T-helper 9 cell (primary cell): ENCODE results near the gene TMEM255B.
"Not testable (repeated sequence)": the region's sequence is repeated elsewhere in the genome, so short reads cannot be mapped to it uniquely, and the experiment has no call there.

ENCODE experiments used
- DNase-seq: peaks from one replicate; pipeline ENCODE4 v3.0.0-alpha.2; 2020

Gene TMEM255B

DNA sequence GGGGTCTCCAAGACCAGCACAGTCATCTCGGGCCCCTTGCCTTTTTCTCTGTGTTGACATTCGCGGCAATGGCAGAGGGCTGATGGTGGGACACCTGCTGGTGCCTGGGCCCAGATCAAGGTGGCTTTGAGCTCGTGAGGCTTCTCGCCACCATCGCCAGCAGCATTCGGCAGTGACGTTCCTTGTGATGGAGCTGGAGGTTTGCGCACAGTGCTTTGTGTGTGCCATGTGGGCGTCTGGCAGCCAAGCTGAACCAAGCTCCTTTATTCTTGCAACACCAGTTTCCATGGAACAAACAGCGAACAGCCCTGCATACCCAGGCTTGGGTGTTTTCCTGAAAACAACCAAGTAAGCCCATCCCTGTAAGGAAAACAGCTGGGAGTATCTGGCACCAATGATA, 9.1 kb upstream of the TMEM255B start:
- DNase-seq, result no peak

DNA sequence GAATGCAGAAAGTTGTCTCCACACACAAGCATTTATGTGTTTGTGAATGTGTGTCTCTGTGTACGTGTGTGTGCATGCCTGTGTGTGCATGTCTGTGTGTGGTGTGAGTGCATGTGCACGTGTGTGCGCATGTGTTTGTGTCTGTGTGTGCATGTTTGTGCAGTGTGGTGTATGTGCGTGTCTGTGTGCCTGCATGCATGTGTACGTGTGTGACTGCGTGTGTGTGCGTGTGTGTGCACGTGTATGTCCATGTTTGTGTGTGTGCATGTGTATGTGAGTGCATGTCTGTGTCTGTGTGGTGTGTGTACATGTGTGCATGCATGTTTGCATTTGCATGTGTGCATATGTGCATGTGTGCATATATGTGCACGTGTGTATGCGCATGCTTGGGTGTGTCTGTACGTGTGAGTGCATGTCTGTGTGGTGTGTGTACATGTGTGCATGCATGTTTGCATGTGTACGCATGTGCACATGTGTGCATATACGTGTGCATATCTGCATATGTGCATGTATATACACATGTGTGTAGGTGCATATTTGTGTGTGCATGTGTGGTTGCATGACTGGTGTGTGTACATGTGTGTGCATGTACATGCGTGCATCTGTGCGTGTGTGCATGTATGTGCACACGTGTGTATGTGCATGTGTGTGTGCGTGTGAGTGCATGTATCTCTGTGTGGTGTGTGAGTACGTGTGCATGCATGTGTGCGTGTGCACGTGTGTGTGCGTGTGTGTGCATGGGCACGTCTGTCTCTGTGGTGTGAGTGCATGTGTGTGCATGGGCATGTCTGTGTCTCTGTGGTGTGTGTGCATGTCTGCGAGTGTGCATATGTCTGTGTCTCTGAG, 8.2 kb upstream of the TMEM255B start:
- DNase-seq, result no peak

DNA sequence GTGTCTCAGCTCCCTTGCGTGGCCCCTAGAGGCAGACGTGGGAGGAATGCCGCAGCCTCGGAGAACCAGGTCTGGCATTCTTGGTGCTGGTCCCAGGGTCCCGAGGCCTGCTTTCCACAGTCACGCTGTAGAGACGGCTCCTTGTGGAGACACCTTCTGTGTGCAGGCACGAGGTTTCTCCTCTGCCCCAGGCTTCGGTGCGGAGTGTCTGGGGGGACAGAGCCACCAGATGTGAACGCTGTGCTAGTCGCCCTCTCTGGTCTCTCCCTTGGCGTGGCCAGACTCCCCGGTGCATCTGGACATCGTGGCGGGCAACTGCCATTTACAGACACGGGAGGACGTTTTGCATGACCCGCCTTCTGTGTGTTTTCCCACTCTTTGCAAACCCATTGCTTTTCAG, 7.5 kb upstream of the TMEM255B start:
- DNase-seq, result no peak

DNA sequence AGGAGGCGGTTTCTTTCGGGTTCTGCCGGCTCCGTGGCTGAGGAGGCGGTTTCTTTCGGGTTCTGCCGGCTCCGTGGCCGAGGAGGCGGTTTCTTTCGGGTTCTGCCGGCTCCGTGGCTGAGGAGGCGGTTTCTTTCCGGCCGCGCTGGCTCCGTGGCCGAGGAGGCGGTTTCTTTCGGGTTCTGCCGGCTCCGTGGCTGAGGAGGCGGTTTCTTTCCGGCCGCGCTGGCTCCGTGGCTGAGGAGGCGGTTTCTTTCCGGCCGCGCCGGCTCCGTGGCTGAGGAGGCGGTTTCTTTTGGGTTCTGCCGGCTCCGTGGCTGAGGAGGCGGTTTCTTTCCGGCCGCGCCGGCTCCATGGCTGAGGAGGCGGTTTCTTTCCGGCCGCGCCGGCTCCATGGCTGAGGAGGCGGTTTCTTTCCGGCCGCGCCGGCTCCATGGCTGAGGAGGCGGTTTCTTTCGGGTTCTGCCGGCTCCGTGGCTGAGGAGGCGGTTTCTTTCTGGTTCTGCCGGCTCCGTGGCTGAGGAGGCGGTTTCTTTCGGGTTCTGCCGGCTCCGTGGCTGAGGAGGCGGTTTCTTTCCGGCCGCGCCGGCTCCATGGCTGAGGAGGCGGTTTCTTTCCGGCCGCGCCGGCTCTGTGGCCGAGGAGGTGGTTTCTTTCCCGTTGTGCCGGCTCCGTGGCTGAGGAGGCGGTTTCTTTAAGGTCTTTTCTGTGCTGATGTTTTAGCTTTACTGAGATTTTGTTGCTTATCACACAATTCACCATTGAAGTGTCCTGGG, 6.6 kb upstream of the TMEM255B start:
- not testable (repeated sequence) for DNase-seq

DNA sequence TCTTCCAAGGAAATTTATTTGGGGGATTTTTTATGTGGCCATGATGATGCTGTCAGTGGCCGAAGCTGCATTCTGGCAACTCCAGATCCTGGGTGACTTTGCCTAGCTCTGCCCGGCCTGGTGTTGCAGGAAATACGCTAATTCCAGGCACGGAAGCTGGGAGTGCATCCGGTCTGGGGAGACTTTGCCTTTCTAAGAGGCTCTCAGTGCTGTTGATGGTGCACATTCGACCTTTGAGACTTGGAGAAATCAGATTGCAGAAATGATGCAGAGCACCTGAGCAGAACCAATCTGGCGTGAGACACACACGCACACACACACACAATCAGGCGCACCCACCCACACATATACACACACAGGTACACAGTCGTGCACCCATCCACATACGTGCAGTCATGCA, 5.9 kb upstream of the TMEM255B start:
- DNase-seq, result no peak

GRCh38 chr13:113754242-113754641, 4.8 kb upstream of the TMEM255B start:
- DNase-seq, result no peak

DNA sequence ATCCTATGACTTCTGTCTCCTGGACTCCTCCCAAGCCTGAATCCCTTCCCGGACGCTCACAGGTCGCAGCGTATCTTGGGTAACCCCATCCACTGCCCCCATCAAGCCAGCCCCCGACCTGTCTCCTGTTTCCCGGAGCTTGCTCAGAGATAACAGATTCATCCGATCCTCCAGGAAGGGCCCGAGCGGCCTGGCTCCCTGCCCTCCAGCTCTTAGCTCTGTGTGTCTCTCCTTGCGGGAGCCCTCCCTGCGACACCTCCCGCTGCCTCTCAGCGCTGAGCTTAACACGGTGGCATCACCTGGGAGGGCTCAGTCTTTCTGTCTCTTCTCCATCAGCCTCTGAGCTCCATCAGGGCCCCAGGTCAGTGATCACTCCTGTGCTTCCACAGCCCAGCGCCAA, 4.3 kb upstream of the TMEM255B start:
- no peak for DNase-seq

GRCh38 chr13:113756441-113757097, 2.5 kb upstream of the TMEM255B start:
- DNase-seq, result no peak

- no peak for DNase-seq
These were observed 605 bp downstream of the TMEM255B start for GRCh38 chr13:113759525-113760137.

DNA sequence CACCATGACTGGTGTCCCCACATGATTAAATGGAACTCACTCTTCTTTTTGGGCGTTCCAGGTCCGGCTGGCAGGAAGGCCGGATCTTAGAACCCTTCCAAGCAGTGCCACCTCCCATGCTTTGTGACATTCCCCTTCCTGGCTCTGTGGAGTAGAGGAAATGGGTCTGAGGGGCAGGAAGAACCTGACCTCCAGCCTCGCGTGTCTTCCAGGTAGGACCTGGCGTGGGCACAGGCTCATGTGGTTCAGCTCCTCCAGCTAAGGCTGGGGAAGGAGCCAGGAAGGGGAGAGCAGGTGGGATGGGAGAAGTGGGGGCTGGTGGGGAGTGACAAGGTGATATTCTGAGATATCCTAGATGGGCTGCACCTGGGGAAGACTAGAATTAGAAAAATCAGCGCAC, 2.1 kb downstream of the TMEM255B start:
- DNase-seq, result no peak

GRCh38 chr13:113762075-113762474, 3.0 kb downstream of the TMEM255B start:
- no peak for DNase-seq

DNA sequence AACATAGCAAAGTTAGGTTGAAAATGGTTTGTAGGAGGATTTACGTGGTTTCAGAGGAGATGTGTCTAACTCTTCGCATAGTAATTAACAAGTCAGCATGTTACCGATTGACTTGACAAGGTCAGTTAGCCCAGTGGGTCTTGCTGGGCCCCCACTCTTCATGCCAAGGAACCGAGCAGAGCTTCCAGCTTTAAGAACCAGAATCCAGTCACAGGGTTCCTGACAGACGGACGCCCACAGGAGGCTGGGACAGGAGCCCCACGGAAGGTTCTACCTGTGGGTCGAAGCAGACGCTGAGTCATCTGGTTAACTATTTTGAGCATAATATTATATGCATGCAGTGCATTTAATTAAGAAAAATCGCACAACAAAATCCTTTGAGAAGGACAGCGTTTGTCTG, 3.5 kb downstream of the TMEM255B start:
- no peak for DNase-seq

DNA sequence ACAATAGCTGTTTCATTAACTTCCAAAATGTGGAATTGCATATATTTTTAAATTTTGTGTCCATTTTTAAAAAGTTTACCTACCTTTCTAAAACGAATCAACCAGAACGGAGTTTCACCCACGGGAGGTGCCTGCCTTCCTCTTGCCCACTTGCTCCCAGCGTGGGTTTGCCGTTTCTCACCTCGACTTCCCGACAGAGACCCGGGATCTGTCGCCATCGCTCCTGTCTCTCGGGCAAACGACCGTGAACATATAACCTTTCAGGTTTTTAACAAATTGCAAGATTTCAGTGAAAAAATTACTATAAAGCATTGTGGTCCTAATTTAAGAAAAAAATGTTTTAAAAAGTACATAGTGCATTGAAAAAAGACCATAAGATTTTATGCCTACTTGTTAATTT, 4.2 kb downstream of the TMEM255B start:
- DNase-seq, result no peak

GRCh38 chr13:113763961-113764792, 5.2 kb downstream of the TMEM255B start:
- no peak for DNase-seq

- DNase-seq, result no peak
These were observed 6.0 kb downstream of the TMEM255B start for GRCh38 chr13:113764793-113765563.

DNA sequence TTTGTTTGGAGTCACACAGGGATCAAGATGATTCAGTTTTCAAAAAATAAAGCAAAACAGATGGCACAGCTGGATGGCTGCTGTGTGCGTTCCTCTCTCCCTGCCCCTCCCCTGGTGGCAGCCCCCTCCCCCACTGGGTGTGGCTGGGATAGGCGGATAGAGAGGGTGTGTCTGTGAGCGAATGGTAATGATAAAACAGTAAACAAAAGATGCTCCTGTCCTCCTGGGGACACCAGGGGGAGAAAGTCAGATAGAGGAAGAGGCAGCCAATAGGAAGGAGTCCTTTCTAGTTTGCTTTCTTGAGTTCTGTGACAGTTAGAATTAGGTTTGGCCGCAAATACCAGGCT, 6.5 kb downstream of the TMEM255B start:
- DNase-seq, result no peak

DNA sequence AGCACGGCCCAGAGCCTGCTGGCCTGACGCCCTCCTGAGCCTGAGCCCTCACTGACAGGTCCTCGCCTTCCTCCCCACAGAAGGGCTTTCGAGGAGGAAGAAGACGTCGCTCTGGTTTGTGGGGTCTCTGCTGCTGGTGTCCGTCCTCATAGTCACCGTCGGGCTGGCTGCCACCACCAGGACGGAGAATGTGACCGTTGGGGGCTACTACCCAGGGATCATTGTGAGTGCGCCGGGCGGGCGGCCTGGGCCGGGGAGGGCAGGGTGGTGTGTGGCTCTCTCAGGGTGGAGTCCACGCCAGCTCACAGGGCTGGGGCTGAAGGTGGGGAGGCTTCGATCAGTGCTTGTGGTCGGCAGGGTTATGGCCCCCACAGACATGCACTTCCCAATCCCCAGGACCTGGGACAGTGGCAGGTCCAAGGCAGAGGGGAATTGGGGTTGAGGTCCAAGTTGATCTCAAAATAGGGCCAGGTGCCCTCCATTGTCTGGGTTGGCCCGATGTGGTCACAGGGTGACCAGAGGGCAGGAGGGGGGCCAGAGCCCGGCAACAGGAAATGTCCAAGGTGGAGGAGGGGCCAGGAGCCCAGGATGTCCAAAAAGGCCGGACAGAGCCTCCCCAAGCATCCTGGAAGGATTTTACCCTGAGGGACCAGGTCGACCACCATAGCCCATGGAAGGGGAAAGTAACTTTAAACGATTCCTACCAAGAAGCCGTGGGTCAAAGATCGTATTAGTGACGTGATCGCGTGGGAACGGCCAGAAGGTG, 7.2 kb downstream of the TMEM255B start:
- no peak for DNase-seq

GRCh38 chr13:113767366-113767765, 8.3 kb downstream of the TMEM255B start:
- DNase-seq, result no peak

DNA sequence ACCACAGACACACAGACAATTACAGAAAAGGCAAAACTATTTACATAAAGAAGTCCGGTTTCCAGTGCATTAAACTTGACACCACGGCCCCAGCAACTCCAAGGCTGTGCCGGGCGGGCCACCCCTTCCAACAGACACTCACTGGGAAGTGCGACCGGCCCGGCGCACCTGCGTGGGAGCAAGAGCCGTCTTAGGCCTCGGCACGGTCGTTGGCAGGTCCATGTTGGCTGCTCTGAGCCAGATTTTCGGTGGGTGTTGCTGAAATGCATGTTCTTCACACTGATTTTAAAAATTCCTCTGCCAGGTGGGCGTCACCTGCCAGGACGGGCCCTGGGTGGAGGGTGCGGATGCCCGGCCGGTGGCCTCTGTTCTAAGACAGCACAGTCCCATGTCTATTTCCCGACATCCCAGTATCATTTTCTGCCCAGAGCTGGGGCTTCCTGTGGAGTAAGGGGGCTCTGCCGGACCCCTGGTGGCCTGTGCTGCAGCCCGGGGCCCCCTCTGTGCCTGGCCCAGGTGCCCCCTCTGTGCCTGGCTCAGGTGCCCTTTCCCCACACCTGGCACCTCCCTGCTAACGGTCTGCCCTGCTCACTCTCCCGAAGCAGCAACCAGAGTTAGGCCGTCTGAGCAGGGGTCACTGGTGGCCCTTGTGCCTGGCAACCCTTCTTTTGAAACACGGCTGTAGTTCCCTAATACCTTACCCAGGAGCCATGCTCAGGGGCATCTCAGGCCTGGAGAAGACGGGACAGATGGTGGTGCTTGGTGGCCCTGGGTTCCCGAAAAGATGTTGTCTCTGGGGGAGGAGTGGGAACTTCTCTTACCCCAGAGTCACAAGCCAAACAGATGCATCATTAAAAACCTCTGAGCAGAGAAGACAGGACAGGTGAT, 9.2 kb downstream of the TMEM255B start:
- no peak for DNase-seq

GRCh38 chr13:113769106-113769505, 10.1 kb downstream of the TMEM255B start:
- DNase-seq, result no peak
